Caco-2 (cell line): ENCODE data around the gene PRC1. TPM values are rescaled to one million over a fixed set of nuclear protein-coding genes. Genes with fewer than 3 reads are reported as not detected.

ENCODE experiments used
- BruUV-seq: library from RNA; stranded (reverse); fragments of 400-500 nt; replicated peaks from 2 replicates; lab custom pipeline; 2021; lab: Mats Ljungman, UMichigan
- CTCF ChIA-PET: fragments of 300-600 bp; sonication (Branson Sonifier 250); formaldehyde crosslinking; loops from one replicate; lab custom pipeline; 2022; ENCODE audit warnings: antibody characterized with exemption; lab: Charles Lee
- POLR2A ChIA-PET: fragments of 300-600 bp; sonication (Branson Sonifier 250); formaldehyde crosslinking; loops from one replicate; lab custom pipeline; 2022; ENCODE audit warnings: antibody characterized with exemption; lab: Charles Lee
- DNase-seq, 2 experiments: peaks; one replicate each; pipeline versions ENCODE4 v3.0.0 to v3.0.0-alpha.2; 2020 to 2022
- H3K27me3 ChIP-seq: replicated peaks from 2 replicates; pipeline ENCODE4 v1.6.0; 2011; ENCODE audit warnings: low read length; ENCODE audit not compliant: control insufficient read depth, insufficient read depth
- H3K36me3 ChIP-seq: 2 replicates; pipeline ENCODE4 v1.5.1; 2011; ENCODE audit warnings: low read length; ENCODE audit not compliant: control insufficient read depth, insufficient read depth
- H3K4me1 ChIP-seq: fragments of 250-450 bp; sonication (Bioruptor Pico); 2 replicates; pipeline ENCODE4 v1.5.1; 2020; ENCODE audit warnings: mild to moderate bottlenecking
- H3K4me3 ChIP-seq: 2 replicates; pipeline ENCODE4 v1.5.1; 2011; ENCODE audit warnings: low read depth, mild to moderate bottlenecking, control low read depth, low read length
- H3K9me3 ChIP-seq: fragments of 250-450 bp; sonication (Bioruptor Pico); 2 replicates; pipeline ENCODE4 v1.5.1; 2020; ENCODE audit warnings: mild to moderate bottlenecking, moderate library complexity
- H3K27ac Mint-ChIP-seq: one replicate; pipeline ENCODE4 v1.8.0; 2022; ENCODE audit warnings: mixed read lengths; ENCODE audit not compliant: unreplicated experiment
- H3K27me3 Mint-ChIP-seq: one replicate; pipeline ENCODE4 v1.8.0; 2022; ENCODE audit warnings: mixed read lengths; ENCODE audit not compliant: insufficient read depth, unreplicated experiment
- H3K36me3 Mint-ChIP-seq: one replicate; pipeline ENCODE4 v1.8.0; 2022; ENCODE audit warnings: mild to moderate bottlenecking, mixed read lengths; ENCODE audit not compliant: insufficient read depth, unreplicated experiment
- H3K4me1 Mint-ChIP-seq: one replicate; pipeline ENCODE4 v1.8.0; 2022; ENCODE audit warnings: low read depth, mixed read lengths; ENCODE audit not compliant: unreplicated experiment
- H3K4me3 Mint-ChIP-seq: one replicate; pipeline ENCODE4 v1.8.0; 2022; ENCODE audit warnings: mild to moderate bottlenecking, moderate library complexity, mixed read lengths; ENCODE audit not compliant: unreplicated experiment
- H3K9me3 Mint-ChIP-seq: one replicate; pipeline ENCODE4 v1.8.0; 2022; ENCODE audit warnings: mixed read lengths; ENCODE audit not compliant: unreplicated experiment
- CTCF ChIP-seq, 2 experiments: fragments of 200-600 bp in 1 of 2; IDR thresholded peaks; 1 replicate in 1 of 2; 2 replicates in 1 of 2; pipeline versions ENCODE4 v1.5.1 to v1.8.0; 2011 to 2022; ENCODE audit warnings: antibody characterized with exemption in 1 of 2, control low read depth in 1 of 2, inconsistent platforms in 1 of 2, low read depth in 1 of 2, low read length in 1 of 2, mild to moderate bottlenecking in 1 of 2, moderate library complexity in 1 of 2; ENCODE audit not compliant: insufficient read depth in 1 of 2, severe bottlenecking in 1 of 2, unreplicated experiment in 1 of 2
- intact Hi-C: fragments of 100-400 bp; cut with micrococcal nuclease; formaldehyde crosslinking; loops from one replicate; pipeline ENCODE4 v1.10.0; 2022; ENCODE audit not compliant: unreplicated experiment
- total RNA-seq: library from RNA; stranded (reverse); gene quantifications from 2 replicates; pipeline ENCODE4 v1.2.3, GENCODE V29; 2022

PRC1 gene
- total RNA-seq, 1 experiment from 2014 or later, result 145 TPM

GRCh38 chr15:90955624-90956273 is 38.6 kb downstream of the PRC1 start:
- Histone ChIP-seq H3K36me3 (peaks cover 1% of the 10 kb centered on the region), H3K9me3 (no peaks in the 10 kb centered on the region), H3K4me1 (peaks cover 4% of the 10 kb centered on the region), H3K27me3 (no peaks in the 10 kb centered on the region), H3K4me3 (peak overlapping the region; percentile 99)
- no peaks in the 10 kb centered on the region for H3K9me3 Mint-ChIP-seq
- POLR2A ChIA-PET, result interaction anchor here (0.5 to 0.7 kb wide), 2 partner anchors 13 to 39 kb away, joined by 4 read pairs; partner anchors contain the start of gene PRC1
- intact Hi-C loops, result loop anchor here (2.0 to 5.0 kb wide), 2 partner anchors 21 to 37 kb away; partner anchors contain the start of genes PRC1 and UNC45A
- CTCF ChIA-PET, result interaction anchor here (0.6 to 2.5 kb wide), 4 partner anchors 24 to 316 kb away, joined by 3 to 12 read pairs (median 3); partner anchors contain the start of gene HDDC3
- BruUV-seq, result TSS peak; percentile 62
- no peak for DNase-seq
- H3K27me3 Mint-ChIP-seq, result no peaks in the 10 kb centered on the region
- H3K36me3 Mint-ChIP-seq, result peaks cover 53% of the 10 kb centered on the region
- peak overlapping the region; percentile 76 for H3K4me3 Mint-ChIP-seq
- peak overlapping the region; percentile 87 for H3K27ac Mint-ChIP-seq
- no peak for TF ChIP-seq CTCF (IDR thresholded peaks at IDR 0.05; ENCODE audit: insufficient read depth in 1 of 2, low read depth in 1 of 2, low read length in 1 of 2, severe bottlenecking in 1 of 2, unreplicated experiment in 1 of 2)
- peaks cover 9% of the 10 kb centered on the region for H3K4me1 Mint-ChIP-seq

GRCh38 chr15:90954712-90955623 is 39.4 kb downstream of the PRC1 start, which contains the start of gene RCCD1:
RCCD1 (plus strand) TSS chr15:90954884; CDS start chr15:90956735, 1,851 bp downstream.
- ChIA-PET POLR2A (interaction anchor here (0.5 to 2.1 kb wide), 13 partner anchors 12 to 1935 kb away, joined by 3 to 24 read pairs (median 4); partner anchors contain the start of genes BLM, HDDC3 and UNC45A), CTCF (interaction anchor here (0.6 to 2.5 kb wide), 7 partner anchors 20 to 317 kb away, joined by 3 to 12 read pairs (median 3); partner anchors contain the start of genes HDDC3 and UNC45A)
- Mint-ChIP-seq H3K4me3 (peak within 1 kb of the TSS; percentile 76), H3K27ac (peak within 1 kb of the TSS; percentile 87), H3K9me3 (no peaks in the 10 kb centered on the region), H3K27me3 (no peaks in the 10 kb centered on the region), H3K4me1 (peaks cover 9% of the 10 kb centered on the region), H3K36me3 (peaks cover 55% of the 10 kb centered on the region)
- H3K27me3 ChIP-seq, result no peaks in the 10 kb centered on the region
- peaks cover 1% of the 10 kb centered on the region for H3K36me3 ChIP-seq
- intact Hi-C loops, result loop anchor here (2.0 to 5.0 kb wide), 2 partner anchors 20 to 37 kb away; partner anchors contain the start of genes PRC1 and UNC45A
- no TSS peak for BruUV-seq
- no peaks in the 10 kb centered on the region for H3K9me3 ChIP-seq
- H3K4me1 ChIP-seq, result peaks cover 4% of the 10 kb centered on the region
- peak within 1 kb of the TSS; percentile 99 for H3K4me3 ChIP-seq
- peak; percentile 96 to 97 for DNase-seq
- no peak for TF ChIP-seq CTCF (IDR thresholded peaks at IDR 0.05; ENCODE audit: insufficient read depth in 1 of 2, low read depth in 1 of 2, low read length in 1 of 2, severe bottlenecking in 1 of 2, unreplicated experiment in 1 of 2)
